Measurements from ENCODE around the gene CTDSP2. TPM values are rescaled to one million over a fixed set of nuclear protein-coding genes. Genes with fewer than 3 reads are reported as not detected.

The CTDSP2 gene
- total and polyA plus RNA-seq, 3 donors from 2014 or later, result 103 to 140 (median 123) TPM

DNA sequence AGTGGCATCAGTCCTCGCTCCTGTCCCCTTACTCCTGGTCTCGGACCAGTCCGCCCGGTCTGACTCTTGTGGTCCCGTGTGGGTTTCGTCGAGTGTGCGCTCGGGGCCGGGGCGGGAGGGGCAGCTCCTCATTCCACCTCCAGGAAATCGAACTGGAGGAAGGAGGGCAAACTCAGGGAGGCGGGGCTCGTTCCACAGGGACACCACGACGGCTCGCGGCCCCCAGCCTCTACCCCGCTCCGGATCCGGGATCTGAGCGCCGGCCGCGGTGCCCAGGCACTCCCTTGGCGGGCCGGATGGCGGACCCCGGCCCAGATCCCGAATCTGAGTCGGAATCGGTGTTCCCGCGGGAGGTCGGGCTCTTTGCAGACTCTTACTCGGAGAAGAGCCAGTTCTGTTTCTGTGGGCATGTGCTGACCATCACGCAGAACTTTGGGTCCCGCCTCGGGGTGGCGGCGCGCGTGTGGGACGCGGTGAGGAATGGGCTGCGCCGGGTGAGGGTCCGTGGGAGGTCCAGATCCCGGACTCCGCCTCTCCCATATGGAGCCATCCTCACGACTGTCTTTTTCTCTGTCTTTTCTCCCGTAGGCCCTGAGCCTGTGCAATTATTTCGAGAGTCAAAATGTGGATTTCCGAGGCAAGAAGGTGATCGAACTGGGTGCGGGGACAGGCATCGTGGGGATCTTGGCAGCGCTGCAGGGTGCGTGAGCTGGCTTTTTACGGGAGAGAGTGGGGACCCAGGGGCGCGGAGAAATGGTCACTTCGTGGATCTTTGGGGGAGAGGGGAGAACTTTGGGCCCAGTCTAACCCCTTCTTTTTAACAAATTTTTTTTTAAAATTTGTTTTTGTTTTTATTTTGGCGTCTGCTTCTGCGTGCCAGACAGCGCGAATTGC is 73.9 kb downstream of the CTDSP2 start, which contains the start of gene EEF1AKMT3:
Gene EEF1AKMT3 (plus strand): TSS at position 186 of the 894 bp plus-strand sequence. CDS start 111 bp downstream, at position 297.
- 1 to 3% methylated on average over 19 to 67 of the region's 67 CpGs for WGBS, 2 donors
- intact Hi-C loops (cut with DNase I; ENCODE audit: low total_unique reads), result no loop called here
- peak within 1 kb of the TSS; percentile 69 to 85 for H3K27ac ChIP-seq

DNA sequence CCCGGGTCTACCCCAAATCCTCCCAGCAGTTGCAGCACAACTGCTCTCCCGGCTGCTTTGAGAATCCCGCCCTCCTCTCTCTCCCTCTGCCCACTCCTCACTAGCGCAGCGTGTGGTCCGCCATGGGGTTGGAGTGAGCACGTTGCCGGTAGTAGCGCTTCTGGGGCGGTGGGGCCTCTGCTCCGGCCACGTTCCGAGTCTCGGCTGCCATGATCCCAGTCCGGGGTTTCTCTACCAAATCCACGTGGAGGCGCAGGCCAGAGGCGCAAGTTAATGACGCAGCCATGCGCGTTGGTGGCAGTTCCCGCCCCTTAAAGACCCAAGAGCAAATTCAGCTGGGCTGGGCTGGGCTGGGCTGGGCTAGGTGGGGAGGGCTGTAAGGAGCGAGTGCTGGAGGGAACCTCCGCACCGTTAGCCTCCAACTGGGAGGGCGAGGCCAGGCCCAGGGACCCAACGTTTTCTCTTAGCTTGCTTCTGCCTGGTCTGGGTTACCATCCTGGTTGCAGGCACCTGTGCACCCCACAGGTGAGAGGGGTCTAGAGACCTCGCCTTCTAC is 74.6 kb downstream of the CTDSP2 start, which contains the start of gene METTL1:
Gene METTL1 (minus strand): TSS at position 233 of the 556 bp plus-strand sequence. CDS start 22 bp downstream, at position 211.
- WGBS, 2 donors, result 0 to 2% methylated on average over 8 to 27 of the region's 28 CpGs

More for the DNA sequence above, 73.9 kb downstream of the CTDSP2 start, which contains the start of gene EEF1AKMT3:
- Histone ChIP-seq H3K4me1 (peaks cover 4% of the 10 kb centered on the region), H3K9me3 (no peaks in the 10 kb centered on the region), H3K4me3 (peak within 1 kb of the TSS; percentile 80 to 85), H3K36me3 (ENCODE audit: low read depth, missing control alignments) (no peaks in the 10 kb centered on the region), H3K27me3 (no peaks in the 10 kb centered on the region)
- peak; percentile 77 for DNase-seq
- TF ChIP-seq, protein P1, sequence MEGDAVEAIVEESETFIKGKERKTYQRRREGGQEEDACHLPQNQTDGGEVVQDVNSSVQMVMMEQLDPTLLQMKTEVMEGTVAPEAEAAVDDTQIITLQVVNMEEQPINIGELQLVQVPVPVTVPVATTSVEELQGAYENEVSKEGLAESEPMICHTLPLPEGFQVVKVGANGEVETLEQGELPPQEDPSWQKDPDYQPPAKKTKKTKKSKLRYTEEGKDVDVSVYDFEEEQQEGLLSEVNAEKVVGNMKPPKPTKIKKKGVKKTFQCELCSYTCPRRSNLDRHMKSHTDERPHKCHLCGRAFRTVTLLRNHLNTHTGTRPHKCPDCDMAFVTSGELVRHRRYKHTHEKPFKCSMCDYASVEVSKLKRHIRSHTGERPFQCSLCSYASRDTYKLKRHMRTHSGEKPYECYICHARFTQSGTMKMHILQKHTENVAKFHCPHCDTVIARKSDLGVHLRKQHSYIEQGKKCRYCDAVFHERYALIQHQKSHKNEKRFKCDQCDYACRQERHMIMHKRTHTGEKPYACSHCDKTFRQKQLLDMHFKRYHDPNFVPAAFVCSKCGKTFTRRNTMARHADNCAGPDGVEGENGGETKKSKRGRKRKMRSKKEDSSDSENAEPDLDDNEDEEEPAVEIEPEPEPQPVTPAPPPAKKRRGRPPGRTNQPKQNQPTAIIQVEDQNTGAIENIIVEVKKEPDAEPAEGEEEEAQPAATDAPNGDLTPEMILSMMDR (IDR thresholded peaks at IDR 0.05), result peak in 1 of 3 experiments; percentile 12
- no peak for TF ChIP-seq POLR2A (IDR thresholded peaks at IDR 0.05)

DNA sequence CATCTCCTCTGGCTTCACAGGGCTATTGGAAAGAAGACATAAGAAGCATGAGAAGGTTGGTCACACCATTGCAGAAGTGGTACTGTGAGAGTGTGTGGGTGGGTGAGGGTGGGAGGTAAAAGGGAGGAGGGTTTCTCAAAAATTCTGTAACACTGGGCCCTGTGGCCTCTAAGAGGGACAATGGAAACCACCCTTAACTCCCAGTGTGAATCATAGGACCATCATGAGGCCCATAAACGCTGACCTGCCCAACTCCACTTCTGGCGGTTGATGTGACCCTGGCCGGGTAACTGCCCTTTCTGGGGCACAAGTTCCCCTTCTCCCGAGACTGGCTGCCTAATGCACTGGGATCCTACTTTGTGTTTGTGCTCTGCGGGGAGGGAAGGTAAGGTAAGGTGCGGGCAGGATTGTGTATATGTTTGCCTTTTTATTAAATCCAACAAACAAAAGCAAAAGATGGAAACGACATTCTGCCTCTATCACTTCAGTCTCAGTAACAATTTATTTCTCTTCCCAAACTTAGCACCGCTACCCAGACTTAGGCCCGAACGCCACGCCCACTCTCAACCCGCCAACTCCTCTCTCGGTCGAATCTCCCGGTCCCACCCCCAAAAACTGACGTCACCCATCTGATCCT is 75.2 kb downstream of the CTDSP2 start:
- peaks cover 11% of the 10 kb centered on the region for H3K4me1 ChIP-seq
- H3K9me3 ChIP-seq, result no peaks in the 10 kb centered on the region
- peak; percentile 95 for DNase-seq
- peak overlapping the region; percentile 69 to 85 for H3K27ac ChIP-seq
- H3K36me3 ChIP-seq (ENCODE audit: low read depth, missing control alignments), result no peaks in the 10 kb centered on the region
- H3K27me3 ChIP-seq, result no peaks in the 10 kb centered on the region
- WGBS, 2 donors, result 2% methylated on average over 16 of the region's 16 CpGs
- TF ChIP-seq POLR2A (IDR thresholded peaks at IDR 0.05), result no peak
- TF ChIP-seq, protein P1 (IDR thresholded peaks at IDR 0.05), result no peak
- intact Hi-C loops (cut with DNase I; ENCODE audit: low total_unique reads), result no loop called here
- H3K4me3 ChIP-seq, result peak overlapping the region; percentile 80 to 85

More for the DNA sequence above, 74.6 kb downstream of the CTDSP2 start, which contains the start of gene METTL1:
- Histone ChIP-seq H3K4me3 (peak within 1 kb of the TSS; percentile 80 to 85), H3K36me3 (ENCODE audit: low read depth, missing control alignments) (no peaks in the 10 kb centered on the region), H3K4me1 (peaks cover 5% of the 10 kb centered on the region), H3K27me3 (no peaks in the 10 kb centered on the region), H3K9me3 (no peaks in the 10 kb centered on the region), H3K27ac (peak within 1 kb of the TSS; percentile 69 to 85)
- intact Hi-C loops (cut with DNase I; ENCODE audit: low total_unique reads), result no loop called here
- no peak for TF ChIP-seq POLR2A (IDR thresholded peaks at IDR 0.05)
- TF ChIP-seq, protein P1 (IDR thresholded peaks at IDR 0.05), result peak in 1 of 3 experiments; percentile 29
- peak; percentile 99 for DNase-seq

DNA sequence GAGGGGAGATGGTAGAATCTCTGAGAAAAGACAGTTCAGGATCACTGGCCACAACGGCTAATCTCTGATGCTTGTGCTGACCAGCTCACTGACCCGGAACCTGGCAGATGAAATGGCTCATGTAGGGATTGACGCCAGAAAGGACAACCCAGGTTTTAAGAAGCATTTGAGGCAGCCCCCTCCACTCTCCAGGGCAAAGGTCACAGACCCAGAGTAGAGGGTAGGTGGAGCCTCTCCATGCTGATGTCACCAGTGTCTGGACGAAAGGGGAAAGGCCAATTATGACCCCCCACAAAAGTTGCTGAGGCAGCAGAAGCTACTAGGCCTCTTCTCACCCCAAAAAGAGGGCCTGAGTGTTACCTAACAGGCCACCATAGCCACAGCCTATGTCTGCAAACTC is 75.8 kb downstream of the CTDSP2 start:
- H3K27ac ChIP-seq, result no peak overlapping the region
- no peaks in the 10 kb centered on the region for H3K9me3 ChIP-seq
- H3K4me3 ChIP-seq, result no peak overlapping the region
- peaks cover 17% of the 10 kb centered on the region for H3K4me1 ChIP-seq
- TF ChIP-seq POLR2A (IDR thresholded peaks at IDR 0.05), result no peak
- TF ChIP-seq, protein P1 (IDR thresholded peaks at IDR 0.05), result no peak
- WGBS, 2 donors, result 58 to 77% methylated on average over 4 of the region's 4 CpGs
- H3K36me3 ChIP-seq (ENCODE audit: low read depth, missing control alignments), result no peaks in the 10 kb centered on the region
- intact Hi-C loops (cut with DNase I; ENCODE audit: low total_unique reads), result no loop called here
- no peak for DNase-seq
- H3K27me3 ChIP-seq, result no peaks in the 10 kb centered on the region

MicroRNA genes within 50 kb of the gene (microRNA counts, 767-probe panel; counts per million panel counts)
- 8,356 to 9,244 counts per million in 2 donors for microRNA hsa-miR-26a-5p

Small RNAs within 50 kb of the gene (microRNA-seq; reads per million reads assigned to microRNA genes)
- gene MIR26A2 (ENCODE audit: borderline number of aligned reads in 2 of 2, borderline replicate concordance in 1 of 2), result 113 to 131 reads per million in 2 donors

Small RNAs within 50 kb of the gene (small RNA-seq; reads per million reads assigned to genes)
- gene MIR26A2 (0.19 to 1.4 reads per million in 2 donors), gene RNU6-1083P (0 reads per million in 2 donors)

Other genes starting within 250 kb of the CTDSP2 start
- gene DTX3, start 241.9 kb downstream of the CTDSP2 start, total RNA-seq, result 10 to 100 TPM; 45.0 to 60.4 TPM
- 37.9 TPM for gene DTX3, start 241.9 kb downstream of the CTDSP2 start, polyA plus RNA-seq (ENCODE audit: insufficient read depth, low read depth, low replicate concordance)
- 10 to 100 TPM; 18.0 to 26.5 TPM for gene ARHGEF25, start 235.3 kb downstream of the CTDSP2 start, total RNA-seq
- gene ARHGEF25, start 235.3 kb downstream of the CTDSP2 start, polyA plus RNA-seq (ENCODE audit: insufficient read depth, low read depth, low replicate concordance), result 18.7 TPM
- gene B4GALNT1, start 213.5 kb downstream of the CTDSP2 start, total RNA-seq, result 1 to 10 TPM; 2.3 to 3.2 TPM
- 1.8 TPM for gene B4GALNT1, start 213.5 kb downstream of the CTDSP2 start, polyA plus RNA-seq (ENCODE audit: insufficient read depth, low read depth, low replicate concordance)
- gene OS9, start 152.6 kb downstream of the CTDSP2 start, total RNA-seq, result 100 to 1,000 TPM in 1 of 2 donors, 10 to 100 TPM in 1; 88.1 to 158 TPM
- gene OS9, start 152.6 kb downstream of the CTDSP2 start, polyA plus RNA-seq (ENCODE audit: insufficient read depth, low read depth, low replicate concordance), result 121 TPM
- gene AGAP2, start 108.0 kb downstream of the CTDSP2 start, total RNA-seq, result 1 to 10 TPM; 2.7 to 3.2 TPM
- 1.9 TPM for gene AGAP2, start 108.0 kb downstream of the CTDSP2 start, polyA plus RNA-seq (ENCODE audit: insufficient read depth, low read depth, low replicate concordance)
- gene TSPAN31, start 101.7 kb downstream of the CTDSP2 start, total RNA-seq, result 10 to 100 TPM; 25.4 to 33.0 TPM
- gene TSPAN31, start 101.7 kb downstream of the CTDSP2 start, polyA plus RNA-seq (ENCODE audit: insufficient read depth, low read depth, low replicate concordance), result 30.8 TPM
- gene CDK4, start 94.4 kb downstream of the CTDSP2 start, total RNA-seq, result 10 to 100 TPM; 47.0 to 73.5 TPM
- 64.4 TPM for gene CDK4, start 94.4 kb downstream of the CTDSP2 start, polyA plus RNA-seq (ENCODE audit: insufficient read depth, low read depth, low replicate concordance)
- gene MARCHF9, start 91.6 kb downstream of the CTDSP2 start, total RNA-seq, result 10 to 100 TPM in 1 of 2 donors, 1 to 10 TPM in 1; 9.2 to 15.1 TPM
- 8.4 TPM for gene MARCHF9, start 91.6 kb downstream of the CTDSP2 start, polyA plus RNA-seq (ENCODE audit: insufficient read depth, low read depth, low replicate concordance)
- 10 to 100 TPM in 1 of 2 donors, 1 to 10 TPM in 1; 3.9 to 30.2 TPM for gene CYP27B1, start 79.7 kb downstream of the CTDSP2 start, total RNA-seq
- gene CYP27B1, start 79.7 kb downstream of the CTDSP2 start, polyA plus RNA-seq (ENCODE audit: insufficient read depth, low read depth, low replicate concordance), result 2.2 TPM
- 10 to 100 TPM; 16.7 to 22.8 TPM for gene METTL1, start 74.6 kb downstream of the CTDSP2 start, total RNA-seq
- 28.8 TPM for gene METTL1, start 74.6 kb downstream of the CTDSP2 start, polyA plus RNA-seq (ENCODE audit: insufficient read depth, low read depth, low replicate concordance)
- gene EEF1AKMT3, start 74.1 kb downstream of the CTDSP2 start, total RNA-seq, result 1 to 10 TPM; 8.4 to 8.7 TPM
- gene EEF1AKMT3, start 74.1 kb downstream of the CTDSP2 start, polyA plus RNA-seq (ENCODE audit: insufficient read depth, low read depth, low replicate concordance), result 5.5 TPM
- gene TSFM, start 63.9 kb downstream of the CTDSP2 start, total RNA-seq, result 10 to 100 TPM; 26.9 to 30.0 TPM
- 51.2 TPM for gene TSFM, start 63.9 kb downstream of the CTDSP2 start, polyA plus RNA-seq (ENCODE audit: insufficient read depth, low read depth, low replicate concordance)
- 1 to 10 TPM; 3.1 to 4.4 TPM for gene AVIL, start 28.0 kb downstream of the CTDSP2 start, total RNA-seq
- 6.0 TPM for gene AVIL, start 28.0 kb downstream of the CTDSP2 start, polyA plus RNA-seq (ENCODE audit: insufficient read depth, low read depth, low replicate concordance)
- gene ATP23, start 94.8 kb upstream of the CTDSP2 start, total RNA-seq, result 10 to 100 TPM; 53.1 to 76.6 TPM
- gene ATP23, start 94.8 kb upstream of the CTDSP2 start, polyA plus RNA-seq (ENCODE audit: insufficient read depth, low read depth, low replicate concordance), result 102 TPM